K562 (cell line): ENCODE measurements around the gene PRPF8. TPM values are rescaled to one million over a fixed set of nuclear protein-coding genes. Genes with fewer than 3 reads are reported as not detected.

ENCODE experiments used
- DDX20 ChIP-seq: fragments of 450-650 bp; IDR thresholded peaks from 2 replicates; pipeline ENCODE4 v1.6.1; 2016; ENCODE audit warnings: missing genetic modification characterization, low read depth, mild to moderate bottlenecking, missing compliant biosample characterization, moderate library complexity
- HNRNPL ChIP-seq: fragments of 200-400 bp; formaldehyde crosslinking; IDR thresholded peaks from 2 replicates; pipeline ENCODE4 v1.6.1; 2017; ENCODE audit warnings: low read depth, mild to moderate bottlenecking, low read length
- HOXB6 ChIP-seq: fragments of 250-450 bp; sonication (Bioruptor Pico); IDR thresholded peaks from 2 replicates; pipeline ENCODE4 v1.5.1; 2022; ENCODE audit warnings: mild to moderate bottlenecking, borderline replicate concordance
- NCOA6 ChIP-seq: fragments of 450-650 bp; IDR thresholded peaks from 2 replicates; pipeline ENCODE4 v1.6.1; 2017; ENCODE audit warnings: mild to moderate bottlenecking
- PTRF ChIP-seq: fragments of 450-650 bp; IDR thresholded peaks from 2 replicates; pipeline ENCODE4 v1.6.1; 2016; ENCODE audit warnings: mild to moderate bottlenecking, missing genetic modification characterization, missing compliant biosample characterization
- SFPQ ChIP-seq: fragments of 200-400 bp; formaldehyde crosslinking; IDR thresholded peaks from 2 replicates; pipeline ENCODE4 v1.6.1; 2017; ENCODE audit warnings: mild to moderate bottlenecking, low read depth, low read length, moderate library complexity
- SMAD1 ChIP-seq: fragments of 150-350 bp; IDR thresholded peaks from 2 replicates; pipeline ENCODE4 v1.6.1; 2014; ENCODE audit warnings: low read length, low read depth; ENCODE audit not compliant: partially characterized antibody
- SMAD2 ChIP-seq: fragments of 150-350 bp; IDR thresholded peaks from 2 replicates; pipeline ENCODE4 v1.6.1; 2014; ENCODE audit warnings: low read depth, mild to moderate bottlenecking, low read length
- ZNF253 ChIP-seq: fragments of 250-450 bp; sonication (Bioruptor Pico); conservative IDR thresholded peaks from 2 replicates; pipeline ENCODE4 v1.6.1; 2021; ENCODE audit warnings: mild to moderate bottlenecking
- ZNF764 ChIP-seq: fragments of 250-450 bp; sonication (Bioruptor Pico); IDR thresholded peaks from 2 replicates; pipeline ENCODE4 v1.4.0; 2020; ENCODE audit warnings: low read depth, mild to moderate bottlenecking, moderate library complexity
- polyA plus RNA-seq, 8 experiments: library from polyadenylated mRNA; depleted of rRNA in 4 of 8; stranded (reverse) in 5 of 8; unstranded in 3 of 8; fragments of >200 nt; fragmentation: Nextera tagmentation in 2 of 8; fragmentation: Illumina TruSeq in 1 of 8; extraction: Ambion mirVana in 2 of 8; extraction: Trizol in 1 of 8; gene quantifications; 2 replicates each; pipeline versions ENCODE4 v1.2.1 to v1.2.3, GENCODE V29; 2011 to 2014; ENCODE audit warnings: inconsistent platforms in 1 of 8, missing spikeins in 1 of 8
- total RNA-seq, 7 experiments: library from RNA; depleted of rRNA in 6 of 7; stranded (reverse); fragments of >200 nt in 6 of 7; fragmentation: Illumina TruSeq in 2 of 7; extraction: Trizol in 2 of 7; gene quantifications; 2 replicates each; pipeline versions ENCODE4 v1.2.1 to v1.2.3, GENCODE V29; 2011 to 2021; ENCODE audit warnings: low replicate concordance in 1 of 7
- TF ChIP-seq, protein P1 (sequence below): fragments of 450-650 bp; IDR thresholded peaks from 2 replicates; pipeline ENCODE4 v1.6.1; 2017; ENCODE audit warnings: antibody characterized with exemption, mild to moderate bottlenecking
- TF ChIP-seq, protein P2 (sequence below), 2 experiments: fragments of 450-650 bp; formaldehyde crosslinking in 1 of 2; IDR thresholded peaks; 2 replicates each; pipeline versions ENCODE4 v1.4.0 to v1.6.1; 2014 to 2020; ENCODE audit warnings: mild to moderate bottlenecking in 2 of 2, borderline replicate concordance in 1 of 2, low read depth in 1 of 2

PRPF8 gene
- total and polyA plus RNA-seq, 9 of the 15 experiments (the other 6 are each of a cell fraction or from before 2014, with no cell fraction given): 64.3 to 294 (median 85.9) TPM

GRCh38 chr17:1716076-1716911 is 31.6 kb upstream of the PRPF8 start (continued):
- TF ChIP-seq SFPQ: no peak
- no peak for TF ChIP-seq ZNF253 (CRISPR knock-in tag)
- TF ChIP-seq, protein P1, sequence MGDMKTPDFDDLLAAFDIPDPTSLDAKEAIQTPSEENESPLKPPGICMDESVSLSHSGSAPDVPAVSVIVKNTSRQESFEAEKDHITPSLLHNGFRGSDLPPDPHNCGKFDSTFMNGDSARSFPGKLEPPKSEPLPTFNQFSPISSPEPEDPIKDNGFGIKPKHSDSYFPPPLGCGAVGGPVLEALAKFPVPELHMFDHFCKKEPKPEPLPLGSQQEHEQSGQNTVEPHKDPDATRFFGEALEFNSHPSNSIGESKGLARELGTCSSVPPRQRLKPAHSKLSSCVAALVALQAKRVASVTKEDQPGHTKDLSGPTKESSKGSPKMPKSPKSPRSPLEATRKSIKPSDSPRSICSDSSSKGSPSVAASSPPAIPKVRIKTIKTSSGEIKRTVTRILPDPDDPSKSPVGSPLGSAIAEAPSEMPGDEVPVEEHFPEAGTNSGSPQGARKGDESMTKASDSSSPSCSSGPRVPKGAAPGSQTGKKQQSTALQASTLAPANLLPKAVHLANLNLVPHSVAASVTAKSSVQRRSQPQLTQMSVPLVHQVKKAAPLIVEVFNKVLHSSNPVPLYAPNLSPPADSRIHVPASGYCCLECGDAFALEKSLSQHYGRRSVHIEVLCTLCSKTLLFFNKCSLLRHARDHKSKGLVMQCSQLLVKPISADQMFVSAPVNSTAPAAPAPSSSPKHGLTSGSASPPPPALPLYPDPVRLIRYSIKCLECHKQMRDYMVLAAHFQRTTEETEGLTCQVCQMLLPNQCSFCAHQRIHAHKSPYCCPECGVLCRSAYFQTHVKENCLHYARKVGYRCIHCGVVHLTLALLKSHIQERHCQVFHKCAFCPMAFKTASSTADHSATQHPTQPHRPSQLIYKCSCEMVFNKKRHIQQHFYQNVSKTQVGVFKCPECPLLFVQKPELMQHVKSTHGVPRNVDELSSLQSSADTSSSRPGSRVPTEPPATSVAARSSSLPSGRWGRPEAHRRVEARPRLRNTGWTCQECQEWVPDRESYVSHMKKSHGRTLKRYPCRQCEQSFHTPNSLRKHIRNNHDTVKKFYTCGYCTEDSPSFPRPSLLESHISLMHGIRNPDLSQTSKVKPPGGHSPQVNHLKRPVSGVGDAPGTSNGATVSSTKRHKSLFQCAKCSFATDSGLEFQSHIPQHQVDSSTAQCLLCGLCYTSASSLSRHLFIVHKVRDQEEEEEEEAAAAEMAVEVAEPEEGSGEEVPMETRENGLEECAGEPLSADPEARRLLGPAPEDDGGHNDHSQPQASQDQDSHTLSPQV: no peak
- no peak for TF ChIP-seq HOXB6 (CRISPR knock-in tag)
- TF ChIP-seq, protein P2, sequence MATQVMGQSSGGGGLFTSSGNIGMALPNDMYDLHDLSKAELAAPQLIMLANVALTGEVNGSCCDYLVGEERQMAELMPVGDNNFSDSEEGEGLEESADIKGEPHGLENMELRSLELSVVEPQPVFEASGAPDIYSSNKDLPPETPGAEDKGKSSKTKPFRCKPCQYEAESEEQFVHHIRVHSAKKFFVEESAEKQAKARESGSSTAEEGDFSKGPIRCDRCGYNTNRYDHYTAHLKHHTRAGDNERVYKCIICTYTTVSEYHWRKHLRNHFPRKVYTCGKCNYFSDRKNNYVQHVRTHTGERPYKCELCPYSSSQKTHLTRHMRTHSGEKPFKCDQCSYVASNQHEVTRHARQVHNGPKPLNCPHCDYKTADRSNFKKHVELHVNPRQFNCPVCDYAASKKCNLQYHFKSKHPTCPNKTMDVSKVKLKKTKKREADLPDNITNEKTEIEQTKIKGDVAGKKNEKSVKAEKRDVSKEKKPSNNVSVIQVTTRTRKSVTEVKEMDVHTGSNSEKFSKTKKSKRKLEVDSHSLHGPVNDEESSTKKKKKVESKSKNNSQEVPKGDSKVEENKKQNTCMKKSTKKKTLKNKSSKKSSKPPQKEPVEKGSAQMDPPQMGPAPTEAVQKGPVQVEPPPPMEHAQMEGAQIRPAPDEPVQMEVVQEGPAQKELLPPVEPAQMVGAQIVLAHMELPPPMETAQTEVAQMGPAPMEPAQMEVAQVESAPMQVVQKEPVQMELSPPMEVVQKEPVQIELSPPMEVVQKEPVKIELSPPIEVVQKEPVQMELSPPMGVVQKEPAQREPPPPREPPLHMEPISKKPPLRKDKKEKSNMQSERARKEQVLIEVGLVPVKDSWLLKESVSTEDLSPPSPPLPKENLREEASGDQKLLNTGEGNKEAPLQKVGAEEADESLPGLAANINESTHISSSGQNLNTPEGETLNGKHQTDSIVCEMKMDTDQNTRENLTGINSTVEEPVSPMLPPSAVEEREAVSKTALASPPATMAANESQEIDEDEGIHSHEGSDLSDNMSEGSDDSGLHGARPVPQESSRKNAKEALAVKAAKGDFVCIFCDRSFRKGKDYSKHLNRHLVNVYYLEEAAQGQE (IDR thresholded peaks at IDR 0.05; ENCODE audit: borderline replicate concordance): no peak; the same call in 1 of the 2 replicates
- TF ChIP-seq, protein P2 (CRISPR knock-in tag; IDR thresholded peaks at IDR 0.05; ENCODE audit: low read depth): no peak; the same call in 1 of the 2 replicates
- peak; percentile 62 for TF ChIP-seq SMAD1
- TF ChIP-seq SMAD2: no peak
- no peak for TF ChIP-seq NCOA6
- TF ChIP-seq PTRF (tag): no peak
- no peak for TF ChIP-seq DDX20 (tag)
- no peak for TF ChIP-seq ZNF764
- 0 out of 2 replicates have a peak, but pooled peaks have one; percentile 25 for TF ChIP-seq HNRNPL
